ENCODE results near the gene ZNF282. TPM values are rescaled to one million over a fixed set of nuclear protein-coding genes. Genes with fewer than 3 reads are reported as not detected.

ZNF282 gene
- total and polyA plus RNA-seq, 9 of the 15 experiments (the other 6 are each of a cell fraction or from before 2014, with no cell fraction given), result 0.76 to 58.6 (median 17.4) TPM

DNA sequence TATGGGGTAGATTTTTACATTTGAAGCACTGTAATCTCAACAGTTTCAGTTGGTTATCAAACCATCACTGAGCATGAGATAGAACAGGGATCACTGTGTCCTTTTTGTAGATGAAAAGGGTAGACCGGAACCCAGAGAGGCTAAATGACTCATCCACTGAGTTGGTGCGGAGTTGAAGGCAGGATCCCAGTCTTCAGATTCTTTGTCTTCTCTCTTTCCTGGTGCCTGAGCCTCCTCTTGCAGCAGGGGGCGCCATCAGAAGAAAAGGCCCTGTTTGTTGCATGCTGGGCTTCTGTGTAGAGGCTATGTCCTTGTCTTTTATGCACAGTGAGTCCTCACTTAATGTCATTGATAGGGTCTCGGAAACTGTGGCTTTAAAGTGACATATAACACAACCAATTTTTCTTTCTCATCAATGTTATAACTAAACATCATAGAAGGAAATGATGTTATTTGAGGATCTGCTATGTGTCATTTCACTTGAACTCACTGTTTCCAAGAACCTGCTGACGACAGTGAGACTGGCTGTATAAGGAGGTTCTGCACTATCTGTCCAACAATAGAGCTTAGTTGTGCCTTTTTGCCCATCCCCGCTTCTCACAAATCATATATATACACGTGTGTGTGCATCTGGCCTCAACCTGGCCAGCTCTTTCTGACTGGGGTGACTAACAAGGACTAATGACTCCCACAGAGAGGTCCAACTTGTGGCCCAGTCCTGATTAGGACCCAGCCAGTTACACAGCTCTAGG is 14.3 kb downstream of the ZNF282 start (continued):
- TF ChIP-seq FOXM1 (IDR thresholded peaks at IDR 0.05; ENCODE audit: low read depth) (no peak), FOXM1 (CRISPR knock-in tag; IDR thresholded peaks at IDR 0.05; ENCODE audit: low read depth) (no peak)

DNA sequence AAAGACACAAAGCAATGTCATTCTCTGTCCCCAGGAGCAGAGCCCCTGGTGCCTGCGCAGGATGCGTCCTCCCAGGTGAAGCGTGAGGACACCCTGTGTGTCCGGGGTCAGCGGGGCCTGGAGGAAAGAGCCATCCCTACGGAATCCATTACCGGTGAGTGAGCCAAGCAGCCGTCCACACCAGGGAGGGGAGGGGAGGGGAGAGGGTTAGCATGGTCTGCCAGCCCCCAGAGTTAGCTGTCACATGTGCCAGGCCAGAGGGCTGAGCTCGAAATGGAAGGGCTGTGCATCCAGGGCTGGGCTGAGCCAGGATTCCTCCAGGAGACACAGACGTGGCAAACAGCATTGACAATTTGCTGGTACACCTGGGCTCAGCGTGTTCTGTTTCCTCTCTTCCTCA is 15.2 kb downstream of the ZNF282 start:
- FAIRE-seq (no peak), DNase-seq (ENCODE audit: extremely low read depth in 1 of 4, low spot score in 3 of 4) (no peak), ATAC-seq (no peak)
- CTCF ChIA-PET (ENCODE audit: low intra/inter-chr PET ratio), result interaction anchor here (0.6 to 2.0 kb wide), 2 partner anchors 11 to 212 kb away, joined by 4 to 8 read pairs; no protein-coding TSS in a partner anchor
- Histone ChIP-seq H3K27me3 (ENCODE audit: control insufficient read depth in 2 of 2, insufficient read depth in 2 of 2, low read length in 2 of 2) (no peaks in the 10 kb centered on the region), H3K4me3 (no peak overlapping the region), H3K36me3 (ENCODE audit: control insufficient read depth, insufficient read depth, low read length) (peaks cover 95% of the 10 kb centered on the region), H3K9me3 (replicated peaks; ENCODE audit: control insufficient read depth, insufficient read depth, low read depth, low read length) (no peaks in the 10 kb centered on the region), H3K9me1 (ENCODE audit: control insufficient read depth, insufficient read depth, low read length) (no peaks in the 10 kb centered on the region), H3K27ac (ENCODE audit: extremely low read depth, low read depth, low read length) (no peak overlapping the region), H4K20me1 (replicated peaks; ENCODE audit: control insufficient read depth, insufficient read depth, low read length) (peaks cover 6% of the 10 kb centered on the region; the same call in 1 of the 2 replicates), H3K4me1 (replicated peaks in 1 of 2; ENCODE audit: control insufficient read depth in 2 of 2, insufficient read depth in 2 of 2, low read length in 2 of 2) (peaks cover 0 to 2% of the 10 kb centered on the region in 2 experiments; a peak in 2 of 5 replicates), H3K9ac (ENCODE audit: insufficient read depth in 1 of 2, low read depth in 2 of 2, low read length in 2 of 2) (no peak overlapping the region), H3K4me2 (ENCODE audit: insufficient read depth, low read length) (no peak overlapping the region), H3K79me2 (ENCODE audit: control insufficient read depth, insufficient read depth, low read length) (no peaks in the 10 kb centered on the region), H2AFZ (ENCODE audit: low read depth, low read length) (no peak overlapping the region)
- intact Hi-C loops (cut with micrococcal nuclease) (no loop called here), in situ Hi-C loops (cut with MboI) (no loop called here)
- no TSS peak for BruUV-seq (replicated peaks)
- no peak for TF ChIP-seq SMC3 (conservative IDR thresholded peaks at IDR 0.05; ENCODE audit: insufficient read depth, low read depth, low read length)
- TF ChIP-seq, protein P1, sequence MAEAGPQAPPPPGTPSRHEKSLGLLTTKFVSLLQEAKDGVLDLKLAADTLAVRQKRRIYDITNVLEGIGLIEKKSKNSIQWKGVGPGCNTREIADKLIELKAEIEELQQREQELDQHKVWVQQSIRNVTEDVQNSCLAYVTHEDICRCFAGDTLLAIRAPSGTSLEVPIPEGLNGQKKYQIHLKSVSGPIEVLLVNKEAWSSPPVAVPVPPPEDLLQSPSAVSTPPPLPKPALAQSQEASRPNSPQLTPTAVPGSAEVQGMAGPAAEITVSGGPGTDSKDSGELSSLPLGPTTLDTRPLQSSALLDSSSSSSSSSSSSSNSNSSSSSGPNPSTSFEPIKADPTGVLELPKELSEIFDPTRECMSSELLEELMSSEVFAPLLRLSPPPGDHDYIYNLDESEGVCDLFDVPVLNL (CRISPR knock-in tag; IDR thresholded peaks at IDR 0.05; ENCODE audit: low read depth), result 0 out of 2 replicates have a peak, but pooled peaks have one; percentile 9
- no peak for TF ChIP-seq ZNF57 (CRISPR knock-in tag; IDR thresholded peaks at IDR 0.05)
- TF ChIP-seq POLR2G (IDR thresholded peaks at IDR 0.05; ENCODE audit: low read depth, low read length), result peak; percentile 41; the same call in 1 of the 2 replicates
- TF ChIP-seq, protein P2, sequence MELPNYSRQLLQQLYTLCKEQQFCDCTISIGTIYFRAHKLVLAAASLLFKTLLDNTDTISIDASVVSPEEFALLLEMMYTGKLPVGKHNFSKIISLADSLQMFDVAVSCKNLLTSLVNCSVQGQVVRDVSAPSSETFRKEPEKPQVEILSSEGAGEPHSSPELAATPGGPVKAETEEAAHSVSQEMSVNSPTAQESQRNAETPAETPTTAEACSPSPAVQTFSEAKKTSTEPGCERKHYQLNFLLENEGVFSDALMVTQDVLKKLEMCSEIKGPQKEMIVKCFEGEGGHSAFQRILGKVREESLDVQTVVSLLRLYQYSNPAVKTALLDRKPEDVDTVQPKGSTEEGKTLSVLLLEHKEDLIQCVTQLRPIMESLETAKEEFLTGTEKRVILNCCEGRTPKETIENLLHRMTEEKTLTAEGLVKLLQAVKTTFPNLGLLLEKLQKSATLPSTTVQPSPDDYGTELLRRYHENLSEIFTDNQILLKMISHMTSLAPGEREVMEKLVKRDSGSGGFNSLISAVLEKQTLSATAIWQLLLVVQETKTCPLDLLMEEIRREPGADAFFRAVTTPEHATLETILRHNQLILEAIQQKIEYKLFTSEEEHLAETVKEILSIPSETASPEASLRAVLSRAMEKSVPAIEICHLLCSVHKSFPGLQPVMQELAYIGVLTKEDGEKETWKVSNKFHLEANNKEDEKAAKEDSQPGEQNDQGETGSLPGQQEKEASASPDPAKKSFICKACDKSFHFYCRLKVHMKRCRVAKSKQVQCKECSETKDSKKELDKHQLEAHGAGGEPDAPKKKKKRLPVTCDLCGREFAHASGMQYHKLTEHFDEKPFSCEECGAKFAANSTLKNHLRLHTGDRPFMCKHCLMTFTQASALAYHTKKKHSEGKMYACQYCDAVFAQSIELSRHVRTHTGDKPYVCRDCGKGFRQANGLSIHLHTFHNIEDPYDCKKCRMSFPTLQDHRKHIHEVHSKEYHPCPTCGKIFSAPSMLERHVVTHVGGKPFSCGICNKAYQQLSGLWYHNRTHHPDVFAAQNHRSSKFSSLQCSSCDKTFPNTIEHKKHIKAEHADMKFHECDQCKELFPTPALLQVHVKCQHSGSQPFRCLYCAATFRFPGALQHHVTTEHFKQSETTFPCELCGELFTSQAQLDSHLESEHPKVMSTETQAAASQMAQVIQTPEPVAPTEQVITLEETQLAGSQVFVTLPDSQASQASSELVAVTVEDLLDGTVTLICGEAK (IDR thresholded peaks at IDR 0.05), result no peak
- TF ChIP-seq, protein P2 (CRISPR knock-in tag; IDR thresholded peaks at IDR 0.05), result peak; percentile 22; the same call in 1 of the 2 replicates
- 95% methylated on average over 11 of the region's 11 CpGs for WGBS (ENCODE audit: insufficient coverage, low coverage, missing lambda C conversion rate)
- POLR2A ChIA-PET, result interaction anchor here (1.3 kb wide), 1 partner anchor 15 kb away, joined by 3 read pairs; the partner anchor contains the start of gene ZNF282
